Duodenal mucosa (tissue), 2 donors: ENCODE measurements around the gene FAAH.
A peak's percentile ranks its signal among the peaks of the same experiment; 100 is the strongest.
"Not testable (repeated sequence)": the region's sequence is repeated elsewhere in the genome, so short reads cannot be mapped to it uniquely, and the experiment has no call there.

ENCODE experiments used
- H3K27ac ChIP-seq: one replicate; pipeline ENCODE4 v1.7.0; 2013; ENCODE audit warnings: low read depth, low read length
- H3K27me3 ChIP-seq, 2 donors: one replicate each; pipeline ENCODE4 v1.7.0; 2013; ENCODE audit warnings: low read length in 2 of 2, control low read depth in 1 of 2; ENCODE audit not compliant: insufficient read depth in 2 of 2, control insufficient read depth in 1 of 2
- H3K36me3 ChIP-seq, 2 donors: one replicate each; pipeline ENCODE4 v1.7.0; 2013; ENCODE audit warnings: low read length in 2 of 2, control low read depth in 1 of 2; ENCODE audit not compliant: insufficient read depth in 2 of 2, control insufficient read depth in 1 of 2
- H3K4me1 ChIP-seq, 2 donors: one replicate each; pipeline ENCODE4 v1.7.0; 2013; ENCODE audit warnings: low read length in 2 of 2, control low read depth in 1 of 2; ENCODE audit not compliant: insufficient read depth in 2 of 2, control insufficient read depth in 1 of 2
- H3K4me3 ChIP-seq, 2 donors: one replicate each; pipeline ENCODE4 v1.7.0; 2013; ENCODE audit warnings: low read length in 2 of 2, low read depth in 1 of 2
- H3K9ac ChIP-seq, 2 donors: one replicate each; pipeline ENCODE4 v1.7.0; 2013; ENCODE audit warnings: low read length in 2 of 2, low read depth in 1 of 2
- H3K9me3 ChIP-seq, 2 donors: one replicate each; pipeline ENCODE4 v1.7.0; 2013; ENCODE audit warnings: low read length in 2 of 2, control low read depth in 1 of 2; ENCODE audit not compliant: control insufficient read depth in 1 of 2

The FAAH gene

GRCh38 chr1:46394108-46394871 lies at the start of gene FAAH:
TSS of gene FAAH (plus strand) at chr1:46394317. CDS start at chr1:46394349, 32 bp downstream.
- no peaks in the 10 kb centered on the region for H3K27me3 ChIP-seq
- peaks cover 14 to 20% of the 10 kb centered on the region in 2 donors for H3K4me1 ChIP-seq
- H3K4me3 ChIP-seq, result peak within 1 kb of the TSS; percentile 81 to 90
- peaks cover 7 to 10% of the 10 kb centered on the region in 2 donors for H3K9me3 ChIP-seq
- peaks cover 0 to 2% of the 10 kb centered on the region in 2 donors for H3K36me3 ChIP-seq
- no peak within 1 kb of the TSS for H3K27ac ChIP-seq
- H3K9ac ChIP-seq, result peak within 1 kb of the TSS; percentile 73 to 76

- Histone ChIP-seq H3K9me3 (no peaks in the 10 kb centered on the region), H3K4me1 (peaks cover 10 to 13% of the 10 kb centered on the region in 2 donors), H3K27ac (no peak overlapping the region), H3K9ac (no peak overlapping the region), H3K36me3 (peaks cover 23 to 33% of the 10 kb centered on the region in 2 donors), H3K4me3 (no peak overlapping the region), H3K27me3 (no peaks in the 10 kb centered on the region)
Measured at GRCh38 chr1:46344481-46344880, 49.6 kb upstream of the FAAH start.

- Histone ChIP-seq H3K9me3 (no peaks in the 10 kb centered on the region), H3K9ac (no peak overlapping the region), H3K27ac (no peak overlapping the region), H3K36me3 (peaks cover 28 to 37% of the 10 kb centered on the region in 2 donors), H3K4me1 (peaks cover 8 to 10% of the 10 kb centered on the region in 2 donors), H3K4me3 (no peak overlapping the region), H3K27me3 (no peaks in the 10 kb centered on the region)
Measured at GRCh38 chr1:46345281-46345680, 48.8 kb upstream of the FAAH start.

GRCh38 chr1:46352363-46352762 lies 41.8 kb upstream of the FAAH start:
- Histone ChIP-seq H3K9ac (no peak overlapping the region), H3K36me3 (peaks cover 18 to 55% of the 10 kb centered on the region in 2 donors), H3K4me3 (no peak overlapping the region), H3K27me3 (no peaks in the 10 kb centered on the region), H3K27ac (no peak overlapping the region), H3K4me1 (no peaks in the 10 kb centered on the region), H3K9me3 (no peaks in the 10 kb centered on the region)

- not testable (repeated sequence) for H3K4me1 ChIP-seq, H3K9ac ChIP-seq, H3K4me3 ChIP-seq, H3K27me3 ChIP-seq, H3K27ac ChIP-seq, H3K9me3 ChIP-seq
- H3K36me3 ChIP-seq, result peaks cover 14 to 56% of the 10 kb centered on the region in 2 donors
Measured at GRCh38 chr1:46355920-46356319, 38.2 kb upstream of the FAAH start.

- H3K9me3 ChIP-seq, result no peaks in the 10 kb centered on the region
- H3K4me3 ChIP-seq, result no peak overlapping the region
- H3K36me3 ChIP-seq, result peaks cover 17 to 49% of the 10 kb centered on the region in 2 donors
- H3K4me1 ChIP-seq, result no peaks in the 10 kb centered on the region
- H3K9ac ChIP-seq, result no peak overlapping the region
- H3K27me3 ChIP-seq, result no peaks in the 10 kb centered on the region
- no peak overlapping the region for H3K27ac ChIP-seq
Measured at GRCh38 chr1:46362158-46362557, 32.0 kb upstream of the FAAH start.

- Histone ChIP-seq H3K4me1 (no peaks in the 10 kb centered on the region), H3K27me3 (no peaks in the 10 kb centered on the region), H3K9ac (no peak overlapping the region), H3K36me3 (peaks cover 17 to 48% of the 10 kb centered on the region in 2 donors), H3K9me3 (no peaks in the 10 kb centered on the region), H3K27ac (no peak overlapping the region), H3K4me3 (no peak overlapping the region)
Measured at GRCh38 chr1:46363121-46363520, 31.0 kb upstream of the FAAH start.

GRCh38 chr1:46364612-46365011 lies 29.5 kb upstream of the FAAH start:
- Histone ChIP-seq H3K27ac (no peak overlapping the region), H3K36me3 (peaks cover 17 to 51% of the 10 kb centered on the region in 2 donors), H3K4me1 (no peaks in the 10 kb centered on the region), H3K4me3 (no peak overlapping the region), H3K27me3 (no peaks in the 10 kb centered on the region), H3K9me3 (no peaks in the 10 kb centered on the region), H3K9ac (no peak overlapping the region)

GRCh38 chr1:46365796-46366195 lies 28.3 kb upstream of the FAAH start:
- not testable (repeated sequence) for H3K27me3 ChIP-seq, H3K27ac ChIP-seq, H3K4me3 ChIP-seq, H3K9me3 ChIP-seq, H3K4me1 ChIP-seq, H3K9ac ChIP-seq
- peaks cover 12 to 47% of the 10 kb centered on the region in 2 donors for H3K36me3 ChIP-seq

GRCh38 chr1:46367072-46367471 lies 27.0 kb upstream of the FAAH start:
- Histone ChIP-seq H3K36me3 (peaks cover under 1 to 34% of the 10 kb centered on the region in 2 donors), H3K4me1 (peaks cover 0 to 7% of the 10 kb centered on the region in 2 donors), H3K27me3 (no peaks in the 10 kb centered on the region), H3K9ac (no peak overlapping the region), H3K4me3 (no peak overlapping the region), H3K9me3 (no peaks in the 10 kb centered on the region), H3K27ac (no peak overlapping the region)
